Activated naive CD4-positive, alpha-beta T cell treated with anti-CD3 and anti-CD28 coated beads for 36 hours (primary cell): ENCODE results near the gene COL25A1. TPM values are rescaled to one million over a fixed set of nuclear protein-coding genes. Genes with fewer than 3 reads are reported as not detected.

Source experiments
- CTCF ChIA-PET: fragments of 350-600 bp; sonication (Branson Sonifier 250); formaldehyde crosslinking; loops from one replicate; lab custom pipeline; 2021; ENCODE audit warnings: antibody characterized with exemption; lab: Charles Lee
- DNase-seq: peaks from one replicate; pipeline ENCODE4 v3.0.0-alpha.2; 2020
- H3K27ac Mint-ChIP-seq: one replicate; pipeline ENCODE4 v1.8.0; 2021; ENCODE audit warnings: mild to moderate bottlenecking, mixed read lengths
- H3K27me3 Mint-ChIP-seq: one replicate; pipeline ENCODE4 v1.8.0; 2021; ENCODE audit warnings: low read depth, mixed read lengths
- H3K36me3 Mint-ChIP-seq: one replicate; pipeline ENCODE4 v1.8.0; 2021; ENCODE audit warnings: low read depth, mixed read lengths
- H3K4me1 Mint-ChIP-seq: one replicate; pipeline ENCODE4 v1.8.0; 2021; ENCODE audit warnings: low read depth, mixed read lengths
- H3K4me3 Mint-ChIP-seq: one replicate; pipeline ENCODE4 v1.8.0; 2021; ENCODE audit warnings: mild to moderate bottlenecking, moderate library complexity, mixed read lengths
- H3K9me3 Mint-ChIP-seq: one replicate; pipeline ENCODE4 v1.8.0; 2021; ENCODE audit warnings: mixed read lengths
- intact Hi-C: fragments of 100-400 bp; cut with micrococcal nuclease; formaldehyde crosslinking; loops from one replicate; pipeline ENCODE4 v1.15.1; 2023
- total RNA-seq, 2 experiments: library from RNA; stranded (reverse); gene quantifications; one replicate each; pipeline ENCODE4 v1.2.3, GENCODE V29; 2021

The COL25A1 gene
- total RNA-seq, 2 experiments from 2014 or later, result not detected

DNA sequence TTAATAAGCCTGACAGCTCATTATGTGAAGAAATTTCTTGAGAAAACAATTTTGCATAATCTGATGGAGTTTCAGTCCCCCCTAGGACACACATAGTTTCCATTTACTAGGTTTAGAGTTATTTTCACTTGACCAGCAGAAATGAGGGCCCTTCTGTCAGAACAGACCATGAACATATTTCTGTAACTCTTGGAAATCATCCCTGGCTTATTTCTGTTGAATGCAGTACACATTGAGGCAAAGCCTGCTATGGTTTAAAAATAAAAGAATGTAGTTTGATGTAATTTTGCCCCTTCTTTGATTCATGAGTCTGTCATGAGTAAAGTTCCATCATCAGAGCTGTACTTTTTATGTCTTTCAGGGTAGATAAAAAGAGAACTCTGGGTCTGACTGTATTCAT lies 435.0 kb downstream of the COL25A1 start:
- H3K4me1 Mint-ChIP-seq, result no peaks in the 10 kb centered on the region
- no peaks in the 10 kb centered on the region for H3K9me3 Mint-ChIP-seq
- H3K36me3 Mint-ChIP-seq, result no peaks in the 10 kb centered on the region
- DNase-seq, result no peak
- intact Hi-C loops, result no loop called here
- no peak overlapping the region for H3K27ac Mint-ChIP-seq
- H3K4me3 Mint-ChIP-seq, result no peak overlapping the region
- CTCF ChIA-PET, result no interaction called here
- no peaks in the 10 kb centered on the region for H3K27me3 Mint-ChIP-seq

- no peaks in the 10 kb centered on the region for H3K27me3 Mint-ChIP-seq
- CTCF ChIA-PET, result no interaction called here
- intact Hi-C loops, result no loop called here
- no peaks in the 10 kb centered on the region for H3K4me1 Mint-ChIP-seq
- H3K4me3 Mint-ChIP-seq, result no peak overlapping the region
- H3K9me3 Mint-ChIP-seq, result no peaks in the 10 kb centered on the region
- no peaks in the 10 kb centered on the region for H3K36me3 Mint-ChIP-seq
- H3K27ac Mint-ChIP-seq, result no peak overlapping the region
- peak; percentile 23 for DNase-seq
Measured at GRCh38 chr4:108861334-108861733, 441.1 kb downstream of the COL25A1 start.

- H3K27me3 Mint-ChIP-seq, result no peaks in the 10 kb centered on the region
- intact Hi-C loops, result loop anchor here (5.0 kb wide), 1 partner anchor 118 kb away; no protein-coding TSS in a partner anchor
- no peaks in the 10 kb centered on the region for H3K9me3 Mint-ChIP-seq
- no peak overlapping the region for H3K4me3 Mint-ChIP-seq
- H3K4me1 Mint-ChIP-seq, result peaks cover 19% of the 10 kb centered on the region
- DNase-seq, result no peak
- no peak overlapping the region for H3K27ac Mint-ChIP-seq
- CTCF ChIA-PET, result no interaction called here
- no peaks in the 10 kb centered on the region for H3K36me3 Mint-ChIP-seq
Measured at GRCh38 chr4:108854786-108855185, 447.7 kb downstream of the COL25A1 start.

DNA sequence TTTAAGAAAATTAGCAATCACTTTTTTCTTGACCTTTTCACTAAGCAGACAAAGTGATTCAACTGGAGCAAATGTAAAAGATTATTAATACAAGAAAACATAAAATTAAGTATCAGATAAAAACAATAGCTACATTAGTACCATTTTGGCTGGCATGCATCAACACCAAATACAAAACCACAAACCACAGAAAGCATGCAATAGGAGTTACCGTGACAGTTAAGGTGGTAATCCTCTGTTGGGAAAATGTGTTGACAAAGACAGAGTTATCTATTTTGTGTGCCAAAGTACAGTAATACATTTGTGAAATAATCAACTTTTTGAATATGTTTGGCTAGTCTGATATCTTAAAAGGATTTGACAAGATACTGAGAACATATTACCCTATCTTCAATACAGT lies 449.8 kb downstream of the COL25A1 start:
- no peaks in the 10 kb centered on the region for H3K27me3 Mint-ChIP-seq

DNA sequence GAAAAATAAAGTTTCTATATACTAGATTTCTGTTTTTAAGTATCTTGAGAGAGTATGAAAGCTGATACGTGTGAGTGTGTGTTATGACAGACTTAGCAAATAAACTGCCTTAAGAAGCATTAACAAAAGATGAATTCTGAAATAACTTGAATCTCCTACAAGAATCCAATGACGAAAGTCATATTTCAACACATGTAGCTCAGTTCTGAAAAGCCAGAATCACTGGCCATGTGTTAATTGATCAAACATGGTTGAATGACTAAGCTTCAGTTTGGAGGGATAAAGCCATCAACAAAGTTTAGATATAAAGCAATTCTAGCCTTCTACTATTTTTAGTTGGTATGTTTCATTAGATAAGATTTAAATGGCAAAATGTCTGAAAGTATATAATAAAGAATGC lies 451.1 kb downstream of the COL25A1 start:
- CTCF ChIA-PET, result no interaction called here
- peaks cover 25% of the 10 kb centered on the region for H3K4me1 Mint-ChIP-seq
- no peak for DNase-seq
- intact Hi-C loops, result loop anchor here (5.0 kb wide), 1 partner anchor 121 kb away; no protein-coding TSS in a partner anchor
- H3K27me3 Mint-ChIP-seq, result no peaks in the 10 kb centered on the region
- no peak overlapping the region for H3K27ac Mint-ChIP-seq
- H3K9me3 Mint-ChIP-seq, result no peaks in the 10 kb centered on the region
- H3K4me3 Mint-ChIP-seq, result no peak overlapping the region
- no peaks in the 10 kb centered on the region for H3K36me3 Mint-ChIP-seq

More for the DNA sequence above, 449.8 kb downstream of the COL25A1 start:
- DNase-seq, result no peak
- H3K36me3 Mint-ChIP-seq, result no peaks in the 10 kb centered on the region
- H3K4me3 Mint-ChIP-seq, result no peak overlapping the region
- no peak overlapping the region for H3K27ac Mint-ChIP-seq
- H3K4me1 Mint-ChIP-seq, result peaks cover 25% of the 10 kb centered on the region
- CTCF ChIA-PET, result no interaction called here
- no peaks in the 10 kb centered on the region for H3K9me3 Mint-ChIP-seq
- intact Hi-C loops, result loop anchor here (5.0 kb wide), 1 partner anchor 120 kb away; no protein-coding TSS in a partner anchor

DNA sequence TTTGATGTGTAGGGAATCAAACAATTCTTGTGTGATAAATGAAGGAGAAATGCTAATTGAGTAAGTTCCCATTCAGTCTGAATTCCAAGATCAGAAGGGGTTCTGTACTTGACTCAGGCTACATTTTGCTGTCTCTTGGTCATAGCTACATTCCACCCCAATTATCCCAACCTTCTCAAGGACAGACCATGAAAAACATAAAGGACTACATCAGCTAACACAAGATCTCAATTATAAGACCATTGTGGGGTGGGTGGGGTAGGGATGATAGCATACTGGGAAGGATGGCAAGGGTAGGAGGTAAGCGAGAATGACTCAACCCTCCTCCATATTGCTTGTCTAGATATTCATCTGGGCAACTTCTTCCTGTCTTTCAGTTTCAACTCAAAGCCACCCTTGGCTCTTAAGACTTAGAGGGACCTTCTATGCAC lies 452.2 kb downstream of the COL25A1 start:
- H3K36me3 Mint-ChIP-seq, result no peaks in the 10 kb centered on the region
- H3K4me3 Mint-ChIP-seq, result no peak overlapping the region
- no peaks in the 10 kb centered on the region for H3K27me3 Mint-ChIP-seq
- CTCF ChIA-PET, result no interaction called here
- peaks cover 25% of the 10 kb centered on the region for H3K4me1 Mint-ChIP-seq
- H3K27ac Mint-ChIP-seq, result no peak overlapping the region
- intact Hi-C loops, result loop anchor here (5.0 kb wide), 1 partner anchor 122 kb away; no protein-coding TSS in a partner anchor
- H3K9me3 Mint-ChIP-seq, result no peaks in the 10 kb centered on the region
- DNase-seq, result no peak

DNA sequence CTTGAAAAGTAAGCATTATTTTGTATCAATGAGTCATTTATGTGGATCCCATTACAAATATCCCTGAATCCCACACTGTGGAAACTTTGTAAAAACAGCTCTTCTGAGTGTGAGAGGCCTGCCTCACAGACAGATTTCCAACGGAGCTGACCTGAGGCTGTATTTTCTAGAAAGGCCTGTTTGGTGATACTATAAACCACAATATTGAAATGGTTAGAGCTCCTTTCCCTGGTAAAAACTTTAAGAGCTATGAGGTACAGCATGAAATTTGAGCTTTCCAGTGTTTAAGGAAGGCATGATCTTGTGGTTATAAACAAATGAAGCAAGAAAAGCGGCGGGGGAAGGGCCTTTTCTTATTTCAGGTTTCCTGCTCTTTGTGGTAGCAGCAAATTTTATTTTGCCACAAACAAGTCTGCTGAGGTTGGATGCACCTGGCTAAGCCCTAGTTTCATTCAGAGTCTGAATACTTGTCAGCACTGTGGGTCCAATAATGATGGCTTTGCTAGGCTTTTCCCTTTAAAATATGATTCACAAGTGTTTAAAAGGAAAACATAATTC lies 452.8 kb downstream of the COL25A1 start:
- intact Hi-C loops, result loop anchor here (5.0 kb wide), 2 partner anchors 123 to 428 kb away; no protein-coding TSS in a partner anchor
- CTCF ChIA-PET, result interaction anchor here (0.7 kb wide), 1 partner anchor 13 kb away, joined by 3 read pairs; no protein-coding TSS in a partner anchor
- H3K4me3 Mint-ChIP-seq, result no peak overlapping the region
- H3K9me3 Mint-ChIP-seq, result no peaks in the 10 kb centered on the region
- H3K27me3 Mint-ChIP-seq, result no peaks in the 10 kb centered on the region
- peaks cover 25% of the 10 kb centered on the region for H3K4me1 Mint-ChIP-seq
- DNase-seq, result peak; percentile 56
- no peaks in the 10 kb centered on the region for H3K36me3 Mint-ChIP-seq
- no peak overlapping the region for H3K27ac Mint-ChIP-seq

- intact Hi-C loops, result loop anchor here (5.0 kb wide), 1 partner anchor 431 kb away; no protein-coding TSS in a partner anchor
- no peaks in the 10 kb centered on the region for H3K36me3 Mint-ChIP-seq
- CTCF ChIA-PET, result no interaction called here
- H3K4me1 Mint-ChIP-seq, result peaks cover 16% of the 10 kb centered on the region
- H3K27ac Mint-ChIP-seq, result no peak overlapping the region
- DNase-seq, result no peak
- no peaks in the 10 kb centered on the region for H3K27me3 Mint-ChIP-seq
- no peaks in the 10 kb centered on the region for H3K9me3 Mint-ChIP-seq
- no peak overlapping the region for H3K4me3 Mint-ChIP-seq
Measured at GRCh38 chr4:108846568-108846967, 455.9 kb downstream of the COL25A1 start.

- Mint-ChIP-seq H3K4me1 (peaks cover 2% of the 10 kb centered on the region), H3K27me3 (no peaks in the 10 kb centered on the region), H3K9me3 (no peaks in the 10 kb centered on the region), H3K4me3 (no peak overlapping the region), H3K27ac (no peak overlapping the region), H3K36me3 (no peaks in the 10 kb centered on the region)
- CTCF ChIA-PET, result interaction anchor here (0.7 kb wide), 1 partner anchor 260 kb away, joined by 3 read pairs; no protein-coding TSS in a partner anchor
- intact Hi-C loops, result no loop called here
- DNase-seq, result peak; percentile 54
Measured at GRCh38 chr4:108840426-108840975, 462.0 kb downstream of the COL25A1 start.

DNA sequence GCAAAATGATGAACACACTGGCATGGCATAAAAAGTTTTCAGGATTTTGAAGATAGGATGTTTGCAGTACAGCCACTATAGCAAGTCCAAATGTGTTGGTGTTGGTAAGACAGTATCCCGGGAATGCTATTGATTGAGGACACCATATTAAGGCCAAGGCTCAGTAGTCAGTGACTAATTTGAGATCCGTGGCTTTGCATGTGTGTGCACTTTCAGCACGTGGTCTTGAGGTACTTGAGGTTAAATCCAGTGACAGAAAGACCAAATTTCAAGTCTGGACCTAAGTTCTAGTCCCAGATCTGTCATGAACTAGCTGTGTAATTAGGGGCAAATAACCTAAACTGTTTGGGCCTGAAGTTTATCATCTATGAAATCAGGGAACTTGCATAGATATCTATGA lies 463.1 kb downstream of the COL25A1 start:
- no peak for DNase-seq
- Mint-ChIP-seq H3K27ac (no peak overlapping the region), H3K36me3 (no peaks in the 10 kb centered on the region), H3K9me3 (no peaks in the 10 kb centered on the region), H3K4me1 (peaks cover 2% of the 10 kb centered on the region), H3K27me3 (no peaks in the 10 kb centered on the region), H3K4me3 (no peak overlapping the region)
- intact Hi-C loops, result loop anchor here (10.0 kb wide), 2 partner anchors 235 to 985 kb away; partner anchors contain the start of gene RRH
- CTCF ChIA-PET, result no interaction called here

GRCh38 chr4:108838451-108838850 lies 464.0 kb downstream of the COL25A1 start:
- no peak overlapping the region for H3K4me3 Mint-ChIP-seq
- CTCF ChIA-PET, result interaction anchor here (0.5 to 0.6 kb wide), 2 partner anchors 66 to 441 kb away, joined by 3 read pairs; no protein-coding TSS in a partner anchor
- no peak overlapping the region for H3K27ac Mint-ChIP-seq
- H3K9me3 Mint-ChIP-seq, result no peaks in the 10 kb centered on the region
- H3K4me1 Mint-ChIP-seq, result peaks cover 2% of the 10 kb centered on the region
- no peaks in the 10 kb centered on the region for H3K36me3 Mint-ChIP-seq
- intact Hi-C loops, result loop anchor here (10.0 kb wide), 2 partner anchors 236 to 986 kb away; partner anchors contain the start of gene RRH
- H3K27me3 Mint-ChIP-seq, result no peaks in the 10 kb centered on the region
- DNase-seq, result no peak

DNA sequence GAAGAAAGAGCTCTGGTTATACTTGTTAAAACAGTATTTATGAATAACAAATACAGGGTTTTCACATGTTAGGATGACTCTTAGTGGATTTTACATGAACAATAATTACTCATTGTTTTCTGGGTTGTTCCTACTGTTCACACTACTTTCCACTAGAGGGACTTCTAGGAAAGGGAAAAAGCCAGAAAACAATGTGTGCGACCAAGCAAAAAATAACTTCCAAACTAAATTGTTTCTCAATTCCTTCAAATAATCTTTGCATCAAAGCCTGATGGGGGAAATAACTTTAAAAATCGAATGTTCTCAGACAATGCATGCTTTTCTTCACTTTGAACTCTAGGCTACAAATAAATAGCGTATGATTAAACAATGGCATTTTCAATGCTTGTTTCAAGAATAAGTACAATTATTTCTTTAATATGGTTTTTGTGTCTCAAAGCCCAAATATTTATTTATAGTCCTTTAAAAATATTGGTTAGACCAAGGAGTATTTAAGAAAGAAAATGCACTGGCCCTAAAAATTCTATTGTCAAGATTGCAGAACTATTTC lies 467.5 kb downstream of the COL25A1 start:
- intact Hi-C loops, result loop anchor here (1.0 to 10.0 kb wide), 4 partner anchors 240 to 990 kb away; partner anchors contain the start of gene RRH
- Mint-ChIP-seq H3K27me3 (no peaks in the 10 kb centered on the region), H3K9me3 (no peaks in the 10 kb centered on the region), H3K36me3 (no peaks in the 10 kb centered on the region), H3K4me1 (peaks cover 2% of the 10 kb centered on the region), H3K27ac (no peak overlapping the region), H3K4me3 (no peak overlapping the region)
- no peak for DNase-seq
- CTCF ChIA-PET, result interaction anchor here (0.6 to 1.9 kb wide), 3 partner anchors 9 to 816 kb away, joined by 3 to 6 read pairs (median 4); no protein-coding TSS in a partner anchor
